Measurements from ENCODE around the gene GNL3.

Gene GNL3

DNA sequence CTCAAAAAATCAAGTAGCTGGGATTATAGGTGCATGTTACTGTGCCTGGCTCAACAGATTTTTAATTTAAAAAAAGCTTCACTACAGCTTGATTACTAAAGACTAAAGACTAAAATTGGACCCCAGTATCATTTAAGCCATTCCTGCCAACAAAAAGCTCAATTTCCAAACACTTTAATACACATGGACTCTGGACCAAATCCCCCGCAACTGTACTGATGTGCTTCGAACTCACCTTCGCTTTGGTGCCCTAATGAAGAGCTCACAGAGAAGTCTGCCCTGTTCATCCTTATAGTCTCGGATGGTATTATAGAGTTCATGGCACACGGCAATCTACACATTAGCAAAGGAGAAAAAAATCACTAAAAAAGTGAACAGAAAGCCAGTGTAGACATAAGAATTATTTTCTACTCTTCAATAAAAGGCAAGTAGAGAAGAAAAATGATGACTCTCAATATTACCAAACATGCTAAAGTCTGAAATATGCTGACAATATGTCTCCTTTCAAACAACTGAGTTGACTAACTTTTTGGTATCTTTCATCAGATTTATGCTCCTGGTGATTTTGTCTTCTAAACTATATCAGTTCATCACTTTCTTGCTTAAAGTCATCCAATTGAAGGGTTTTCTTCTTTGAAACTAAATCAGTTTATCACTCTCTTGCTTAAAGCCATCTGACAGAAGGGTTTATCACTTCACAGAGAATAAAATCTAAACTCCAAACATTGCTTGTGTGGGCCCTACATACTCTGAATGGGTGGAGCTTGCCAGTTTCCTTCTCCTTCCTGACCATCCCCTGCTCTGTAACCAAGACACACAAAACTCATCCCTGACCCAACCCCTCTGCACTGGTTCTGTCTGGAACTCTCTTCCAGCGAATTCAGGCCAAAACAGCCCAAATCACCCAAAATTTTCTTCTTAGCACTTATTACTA lies 7.3 kb upstream of the GNL3 start:
- Histone ChIP-seq H3K27me3 (ENCODE audit: insufficient read depth, low read length, poor library complexity) (no peaks in the 10 kb centered on the region), H3K4me3 (ENCODE audit: low read depth in 1 of 2, low read length in 2 of 2) (no peak overlapping the region), H2AFZ (ENCODE audit: low read depth, low read length) (no peak overlapping the region), H3K4me1 (ENCODE audit: insufficient read depth, low read length) (peaks cover 10% of the 10 kb centered on the region), H4K20me1 (ENCODE audit: insufficient read depth, low read length) (peaks cover 20% of the 10 kb centered on the region; the same call in 1 of the 2 replicates), H3K4me2 (ENCODE audit: insufficient read depth, low read length) (no peak overlapping the region), H3K27ac (ENCODE audit: low read length) (no peak overlapping the region), H3K9me3 (ENCODE audit: insufficient read depth, low read length, severe bottlenecking) (no peaks in the 10 kb centered on the region), H3K79me2 (ENCODE audit: insufficient read depth, low read length) (peaks cover 90% of the 10 kb centered on the region), H3K36me3 (ENCODE audit: insufficient read depth, low read length) (peaks cover 80% of the 10 kb centered on the region), H3K9ac (ENCODE audit: low read depth, low read length) (no peak overlapping the region)
- DNase-seq = no peak
- no peak for ATAC-seq (ENCODE audit: insufficient read depth, low read depth)
- TF ChIP-seq, protein P1, sequence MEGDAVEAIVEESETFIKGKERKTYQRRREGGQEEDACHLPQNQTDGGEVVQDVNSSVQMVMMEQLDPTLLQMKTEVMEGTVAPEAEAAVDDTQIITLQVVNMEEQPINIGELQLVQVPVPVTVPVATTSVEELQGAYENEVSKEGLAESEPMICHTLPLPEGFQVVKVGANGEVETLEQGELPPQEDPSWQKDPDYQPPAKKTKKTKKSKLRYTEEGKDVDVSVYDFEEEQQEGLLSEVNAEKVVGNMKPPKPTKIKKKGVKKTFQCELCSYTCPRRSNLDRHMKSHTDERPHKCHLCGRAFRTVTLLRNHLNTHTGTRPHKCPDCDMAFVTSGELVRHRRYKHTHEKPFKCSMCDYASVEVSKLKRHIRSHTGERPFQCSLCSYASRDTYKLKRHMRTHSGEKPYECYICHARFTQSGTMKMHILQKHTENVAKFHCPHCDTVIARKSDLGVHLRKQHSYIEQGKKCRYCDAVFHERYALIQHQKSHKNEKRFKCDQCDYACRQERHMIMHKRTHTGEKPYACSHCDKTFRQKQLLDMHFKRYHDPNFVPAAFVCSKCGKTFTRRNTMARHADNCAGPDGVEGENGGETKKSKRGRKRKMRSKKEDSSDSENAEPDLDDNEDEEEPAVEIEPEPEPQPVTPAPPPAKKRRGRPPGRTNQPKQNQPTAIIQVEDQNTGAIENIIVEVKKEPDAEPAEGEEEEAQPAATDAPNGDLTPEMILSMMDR (IDR thresholded peaks at IDR 0.05; ENCODE audit: borderline replicate concordance, extremely low read depth, low read length, poor library complexity, severe bottlenecking) = no peak
- no peak for TF ChIP-seq EZH2 (IDR thresholded peaks at IDR 0.05; ENCODE audit: borderline replicate concordance, low read depth, low read length, severe bottlenecking)

DNA sequence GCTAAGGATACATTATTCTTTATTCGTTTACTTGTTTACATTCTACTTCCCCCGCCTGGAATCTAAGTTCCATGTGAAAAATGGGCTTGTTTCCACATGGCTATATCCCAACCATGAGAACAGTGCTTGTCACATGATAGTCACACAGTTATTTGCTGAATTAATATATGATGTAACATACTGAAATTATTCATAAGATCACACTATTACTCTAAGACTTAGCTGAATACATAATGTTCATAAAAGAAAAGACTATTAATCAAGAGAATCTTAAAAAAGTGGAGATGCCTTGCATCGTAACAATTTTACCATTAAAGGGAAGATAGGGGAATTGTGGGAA lies 6.7 kb upstream of the GNL3 start:
- H3K4me3 ChIP-seq (ENCODE audit: low read depth in 1 of 2, low read length in 2 of 2) = no peak overlapping the region
- H3K79me2 ChIP-seq (ENCODE audit: insufficient read depth, low read length) = peaks cover 92% of the 10 kb centered on the region
- H3K4me2 ChIP-seq (ENCODE audit: insufficient read depth, low read length) = no peak overlapping the region
- no peaks in the 10 kb centered on the region for H3K9me3 ChIP-seq (ENCODE audit: insufficient read depth, low read length, severe bottlenecking)
- ATAC-seq (ENCODE audit: insufficient read depth, low read depth) (no peak), DNase-seq (no peak)
- no peak for TF ChIP-seq EZH2 (IDR thresholded peaks at IDR 0.05; ENCODE audit: borderline replicate concordance, low read depth, low read length, severe bottlenecking)
- TF ChIP-seq, protein P1 (IDR thresholded peaks at IDR 0.05; ENCODE audit: borderline replicate concordance, extremely low read depth, low read length, poor library complexity, severe bottlenecking) = no peak
- no peaks in the 10 kb centered on the region for H3K27me3 ChIP-seq (ENCODE audit: insufficient read depth, low read length, poor library complexity)
- no peak overlapping the region for H2AFZ ChIP-seq (ENCODE audit: low read depth, low read length)
- no peak overlapping the region for H3K9ac ChIP-seq (ENCODE audit: low read depth, low read length)
- H4K20me1 ChIP-seq (ENCODE audit: insufficient read depth, low read length) = peaks cover 20% of the 10 kb centered on the region; the same call in 1 of the 2 replicates
- H3K36me3 ChIP-seq (ENCODE audit: insufficient read depth, low read length) = peaks cover 82% of the 10 kb centered on the region
- no peak overlapping the region; the same call in 1 of the 2 replicates for H3K27ac ChIP-seq (ENCODE audit: low read length)
- H3K4me1 ChIP-seq (ENCODE audit: insufficient read depth, low read length) = peaks cover 17% of the 10 kb centered on the region

DNA sequence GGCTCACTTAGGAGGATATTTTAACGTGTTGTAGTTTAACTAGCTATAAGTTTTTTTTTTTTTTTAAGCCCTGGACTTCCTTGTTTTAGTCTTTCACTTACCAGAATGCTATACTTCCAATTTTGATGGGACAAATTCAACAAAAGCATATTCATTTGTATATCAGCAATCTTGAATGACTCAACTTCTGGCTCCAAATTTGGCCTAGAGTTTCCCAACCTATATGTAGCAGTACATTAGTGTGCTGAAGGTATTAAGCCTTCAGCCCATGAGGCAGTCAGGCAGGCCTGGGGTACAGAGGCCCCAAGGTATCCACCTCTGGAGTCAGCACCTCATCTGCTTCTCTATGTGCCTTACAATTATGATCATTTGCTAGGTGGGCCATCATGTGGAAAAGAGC lies 6.0 kb upstream of the GNL3 start:
- no peak for ATAC-seq (ENCODE audit: insufficient read depth, low read depth)
- Histone ChIP-seq H3K4me3 (ENCODE audit: low read depth in 1 of 2, low read length in 2 of 2) (no peak overlapping the region), H3K4me2 (ENCODE audit: insufficient read depth, low read length) (no peak overlapping the region), H4K20me1 (ENCODE audit: insufficient read depth, low read length) (peaks cover 20% of the 10 kb centered on the region; the same call in 1 of the 2 replicates), H3K36me3 (ENCODE audit: insufficient read depth, low read length) (peaks cover 77% of the 10 kb centered on the region), H2AFZ (ENCODE audit: low read depth, low read length) (no peak overlapping the region), H3K4me1 (ENCODE audit: insufficient read depth, low read length) (peaks cover 23% of the 10 kb centered on the region), H3K9ac (ENCODE audit: low read depth, low read length) (no peak overlapping the region), H3K79me2 (ENCODE audit: insufficient read depth, low read length) (peaks cover 94% of the 10 kb centered on the region), H3K27me3 (ENCODE audit: insufficient read depth, low read length, poor library complexity) (no peaks in the 10 kb centered on the region), H3K27ac (ENCODE audit: low read length) (no peak overlapping the region), H3K9me3 (ENCODE audit: insufficient read depth, low read length, severe bottlenecking) (no peaks in the 10 kb centered on the region)
- TF ChIP-seq EZH2 (IDR thresholded peaks at IDR 0.05; ENCODE audit: borderline replicate concordance, low read depth, low read length, severe bottlenecking) = no peak
- TF ChIP-seq, protein P1 (IDR thresholded peaks at IDR 0.05; ENCODE audit: borderline replicate concordance, extremely low read depth, low read length, poor library complexity, severe bottlenecking) = no peak
- DNase-seq = no peak
